Keratinocyte (primary cell): Measurements from ENCODE around the gene ZNF839.

ENCODE experiments used
- CTCF ChIP-seq, 3 experiments: IDR thresholded peaks in 1 of 3; conservative IDR thresholded peaks in 1 of 3; optimal IDR thresholded peaks in 1 of 3; 2 replicates in 2 of 3; 3 replicates in 1 of 3; pipeline versions ENCODE3 to v1.5.1; 2011; ENCODE audit warnings: low read length in 3 of 3, mild to moderate bottlenecking in 3 of 3, moderate library complexity in 2 of 3, control low read depth in 1 of 3, inconsistent platforms in 1 of 3; ENCODE audit not compliant: insufficient read depth in 2 of 3; ENCODE audit errors: extremely low read depth in 1 of 3
- EZH2 ChIP-seq: IDR thresholded peaks from one replicate; pipeline ENCODE4 v1.6.1; 2012; ENCODE audit warnings: inconsistent platforms, mild to moderate bottlenecking, low read length, moderate library complexity

GRCh38 chr14:102338724-102339123, 19.2 kb downstream of the ZNF839 start:
- TF ChIP-seq CTCF (optimal IDR thresholded peaks at IDR 0.05 in 1 of 3, IDR thresholded peaks at IDR 0.05 in 1 of 3, conservative IDR thresholded peaks at IDR 0.05 in 1 of 3; ENCODE audit: extremely low read depth in 1 of 3, insufficient read depth in 2 of 3, low read length in 3 of 3): no peak
- no peak for TF ChIP-seq EZH2
